Subcutaneous abdominal adipose tissue (tissue), 5 donors: ENCODE results near the gene QSOX1.

Source experiments
- H3K27ac ChIP-seq: one replicate; pipeline ENCODE4 v1.7.0; 2013; ENCODE audit warnings: low read depth, mild to moderate bottlenecking, inconsistent platforms, low read length, moderate library complexity
- H3K27me3 ChIP-seq, 5 donors: one replicate each; pipeline ENCODE4 v1.7.0; 2013; ENCODE audit warnings: low read length in 5 of 5, inconsistent platforms in 1 of 5; ENCODE audit not compliant: control insufficient read depth in 5 of 5, insufficient read depth in 4 of 5
- H3K36me3 ChIP-seq, 5 donors: one replicate each; pipeline ENCODE4 v1.7.0; 2013; ENCODE audit warnings: low read length in 5 of 5; ENCODE audit not compliant: control insufficient read depth in 5 of 5, insufficient read depth in 5 of 5
- H3K4me1 ChIP-seq, 5 donors: one replicate each; pipeline ENCODE4 v1.7.0; 2013; ENCODE audit warnings: low read length in 5 of 5, mild to moderate bottlenecking in 3 of 5, moderate library complexity in 1 of 5; ENCODE audit not compliant: control insufficient read depth in 5 of 5, insufficient read depth in 5 of 5
- H3K4me3 ChIP-seq, 5 donors: one replicate each; pipeline ENCODE4 v1.7.0; 2013; ENCODE audit warnings: low read length in 5 of 5, low read depth in 1 of 5
- H3K9ac ChIP-seq, 5 donors: one replicate each; pipeline ENCODE4 v1.7.0; 2013; ENCODE audit warnings: low read length in 5 of 5, mild to moderate bottlenecking in 4 of 5, moderate library complexity in 3 of 5
- H3K9me3 ChIP-seq, 5 donors: one replicate each; pipeline ENCODE4 v1.7.0; 2013; ENCODE audit warnings: low read length in 5 of 5; ENCODE audit not compliant: control insufficient read depth in 5 of 5
- donor health status: healthy.
- donor health status: healthy.
- donor health status: healthy.
- donor health status: healthy.
- donor health status: healthy.

Gene QSOX1

GRCh38 chr1:180236698-180237509 is 82.2 kb downstream of the QSOX1 start:
- no peaks in the 10 kb centered on the region for H3K9me3 ChIP-seq
- H3K9ac ChIP-seq = no peak overlapping the region
- no peak overlapping the region for H3K4me3 ChIP-seq
- H3K27ac ChIP-seq = no peak overlapping the region
- H3K4me1 ChIP-seq = peaks cover 0 to 37% (median 32%) of the 10 kb centered on the region in 5 donors
- no peaks in the 10 kb centered on the region for H3K36me3 ChIP-seq
- peaks cover 69 to 90% (median 80%) of the 10 kb centered on the region in 5 donors for H3K27me3 ChIP-seq

- Histone ChIP-seq H3K4me3 (no peak overlapping the region), H3K36me3 (no peaks in the 10 kb centered on the region), H3K27ac (no peak overlapping the region), H3K4me1 (peaks cover 0 to 32% (median 30%) of the 10 kb centered on the region in 5 donors), H3K9me3 (no peaks in the 10 kb centered on the region), H3K9ac (no peak overlapping the region), H3K27me3 (peaks cover 59 to 84% (median 71%) of the 10 kb centered on the region in 5 donors)
Measured at GRCh38 chr1:180237869-180238476, 83.3 kb downstream of the QSOX1 start.

- Histone ChIP-seq H3K9ac (no peak overlapping the region), H3K9me3 (no peaks in the 10 kb centered on the region), H3K4me3 (no peak overlapping the region), H3K27ac (no peak overlapping the region), H3K27me3 (peaks cover 52 to 81% (median 67%) of the 10 kb centered on the region in 5 donors), H3K4me1 (peaks cover 0 to 25% (median 24%) of the 10 kb centered on the region in 5 donors), H3K36me3 (no peaks in the 10 kb centered on the region)
Measured at GRCh38 chr1:180238675-180239074, 84.0 kb downstream of the QSOX1 start.

GRCh38 chr1:180239145-180240096 is 84.8 kb downstream of the QSOX1 start:
- Histone ChIP-seq H3K9me3 (no peaks in the 10 kb centered on the region), H3K36me3 (no peaks in the 10 kb centered on the region), H3K4me1 (peaks cover 0 to 20% (median 17%) of the 10 kb centered on the region in 5 donors), H3K27me3 (peaks cover 48 to 78% (median 64%) of the 10 kb centered on the region in 5 donors), H3K27ac (no peak overlapping the region), H3K4me3 (no peak overlapping the region), H3K9ac (no peak overlapping the region)

- Histone ChIP-seq H3K27ac (no peak overlapping the region), H3K27me3 (peaks cover 27 to 62% (median 49%) of the 10 kb centered on the region in 5 donors), H3K36me3 (no peaks in the 10 kb centered on the region), H3K4me3 (no peak overlapping the region), H3K4me1 (no peaks in the 10 kb centered on the region), H3K9me3 (no peaks in the 10 kb centered on the region), H3K9ac (no peak overlapping the region)
Measured at GRCh38 chr1:180241716-180242544, 87.3 kb downstream of the QSOX1 start.

- Histone ChIP-seq H3K9ac (no peak overlapping the region), H3K4me3 (no peak overlapping the region), H3K9me3 (no peaks in the 10 kb centered on the region), H3K27ac (no peak overlapping the region), H3K36me3 (no peaks in the 10 kb centered on the region), H3K27me3 (peaks cover 22 to 46% (median 34%) of the 10 kb centered on the region in 5 donors), H3K4me1 (no peaks in the 10 kb centered on the region)
Measured at GRCh38 chr1:180243517-180244221, 89.0 kb downstream of the QSOX1 start.

GRCh38 chr1:180244840-180245239 is 90.2 kb downstream of the QSOX1 start:
- no peak overlapping the region for H3K27ac ChIP-seq
- H3K4me3 ChIP-seq = no peak overlapping the region
- H3K36me3 ChIP-seq = no peaks in the 10 kb centered on the region
- no peak overlapping the region for H3K9ac ChIP-seq
- no peaks in the 10 kb centered on the region for H3K9me3 ChIP-seq
- peaks cover 12 to 37% (median 24%) of the 10 kb centered on the region in 5 donors for H3K27me3 ChIP-seq
- no peaks in the 10 kb centered on the region for H3K4me1 ChIP-seq

- no peaks in the 10 kb centered on the region for H3K9me3 ChIP-seq
- peaks cover 4 to 28% (median 23%) of the 10 kb centered on the region in 5 donors for H3K27me3 ChIP-seq
- no peaks in the 10 kb centered on the region for H3K36me3 ChIP-seq
- no peaks in the 10 kb centered on the region for H3K4me1 ChIP-seq
- H3K27ac ChIP-seq = no peak overlapping the region
- H3K9ac ChIP-seq = no peak overlapping the region
- H3K4me3 ChIP-seq = no peak overlapping the region
Measured at GRCh38 chr1:180246579-180246978, 91.9 kb downstream of the QSOX1 start.

GRCh38 chr1:180247061-180247460 is 92.4 kb downstream of the QSOX1 start:
- Histone ChIP-seq H3K9ac (no peak overlapping the region), H3K27me3 (peaks cover 4 to 31% (median 23%) of the 10 kb centered on the region in 5 donors), H3K36me3 (no peaks in the 10 kb centered on the region), H3K4me3 (no peak overlapping the region), H3K27ac (no peak overlapping the region), H3K4me1 (no peaks in the 10 kb centered on the region), H3K9me3 (no peaks in the 10 kb centered on the region)
